ENCODE data around the gene SLC22A31.
A peak's percentile ranks its signal among the peaks of the same experiment; 100 is the strongest.
"Not testable (repeated sequence)": the region's sequence is repeated elsewhere in the genome, so short reads cannot be mapped to it uniquely, and the experiment has no call there.

The SLC22A31 gene

GRCh38 chr16:89168381-89169189 lies 31.8 kb downstream of the SLC22A31 start:
- Histone ChIP-seq H3K36me3 (no peaks in the 10 kb centered on the region), H3K9me3 (no peaks in the 10 kb centered on the region), H3K4me3 (ENCODE audit: low read depth, low read length) (no peak overlapping the region), H3K27me3 (peaks cover 37% of the 10 kb centered on the region), H3K4me1 (peaks cover 7% of the 10 kb centered on the region)
- TF ChIP-seq CTCF (IDR thresholded peaks at IDR 0.05; ENCODE audit: low read depth, low read length), result peak; percentile 40
- DNase-seq, result no peak

- Histone ChIP-seq H3K36me3 (no peaks in the 10 kb centered on the region), H3K4me3 (ENCODE audit: low read depth, low read length) (no peak overlapping the region)
- peak; percentile 97 for DNase-seq
Measured at GRCh38 chr16:89167425-89167941, 32.9 kb downstream of the SLC22A31 start.

GRCh38 chr16:89166696-89167424 lies 33.5 kb downstream of the SLC22A31 start:
- no peaks in the 10 kb centered on the region for H3K36me3 ChIP-seq
- peaks cover 7% of the 10 kb centered on the region for H3K4me1 ChIP-seq
- peaks cover 37% of the 10 kb centered on the region for H3K27me3 ChIP-seq
- no peak for TF ChIP-seq CTCF (IDR thresholded peaks at IDR 0.05; ENCODE audit: low read depth, low read length)
- no peak overlapping the region for H3K4me3 ChIP-seq (ENCODE audit: low read depth, low read length)
- no peak for DNase-seq
- H3K9me3 ChIP-seq, result no peaks in the 10 kb centered on the region

More at GRCh38 chr16:89167425-89167941, 32.9 kb downstream of the SLC22A31 start:
- Histone ChIP-seq H3K4me1 (peaks cover 7% of the 10 kb centered on the region), H3K9me3 (no peaks in the 10 kb centered on the region), H3K27me3 (peaks cover 37% of the 10 kb centered on the region)
- TF ChIP-seq CTCF (IDR thresholded peaks at IDR 0.05; ENCODE audit: low read depth, low read length), result peak; percentile 74

- H3K4me1 ChIP-seq; H3K4me3 ChIP-seq (ENCODE audit: low read depth, low read length); H3K9me3 ChIP-seq; H3K36me3 ChIP-seq; DNase-seq: not testable (repeated sequence)
- peaks cover 34% of the 10 kb centered on the region for H3K27me3 ChIP-seq
Measured at GRCh38 chr16:89165681-89165979, 34.7 kb downstream of the SLC22A31 start.

- TF ChIP-seq CTCF (IDR thresholded peaks at IDR 0.05; ENCODE audit: low read depth, low read length), result no peak
- no peak for DNase-seq
- H3K9me3 ChIP-seq, result no peaks in the 10 kb centered on the region
Measured at GRCh38 chr16:89164847-89165680, 35.3 kb downstream of the SLC22A31 start.

GRCh38 chr16:89164436-89164835 lies 35.9 kb downstream of the SLC22A31 start:
- no peak for DNase-seq
- H3K36me3 ChIP-seq, result no peaks in the 10 kb centered on the region
- H3K27me3 ChIP-seq, result peaks cover 26% of the 10 kb centered on the region
- no peak for TF ChIP-seq CTCF (IDR thresholded peaks at IDR 0.05; ENCODE audit: low read depth, low read length)
- peaks cover 7% of the 10 kb centered on the region for H3K4me1 ChIP-seq
- no peaks in the 10 kb centered on the region for H3K9me3 ChIP-seq
- no peak overlapping the region for H3K4me3 ChIP-seq (ENCODE audit: low read depth, low read length)

More at GRCh38 chr16:89164847-89165680, 35.3 kb downstream of the SLC22A31 start:
- Histone ChIP-seq H3K36me3 (no peaks in the 10 kb centered on the region), H3K4me3 (ENCODE audit: low read depth, low read length) (no peak overlapping the region), H3K4me1 (peaks cover 7% of the 10 kb centered on the region), H3K27me3 (peaks cover 28% of the 10 kb centered on the region)

Measured in BE2C (cell line).